HG03103 (cell line): ENCODE measurements around the gene PARD3B.

Experiments
- ATAC-seq: cut with Tn5 transposase; IDR thresholded peaks from one replicate; pipeline ENCODE4 v1.9.1; 2021; ENCODE audit warnings: low read depth; ENCODE audit not compliant: unreplicated experiment

Gene PARD3B

DNA sequence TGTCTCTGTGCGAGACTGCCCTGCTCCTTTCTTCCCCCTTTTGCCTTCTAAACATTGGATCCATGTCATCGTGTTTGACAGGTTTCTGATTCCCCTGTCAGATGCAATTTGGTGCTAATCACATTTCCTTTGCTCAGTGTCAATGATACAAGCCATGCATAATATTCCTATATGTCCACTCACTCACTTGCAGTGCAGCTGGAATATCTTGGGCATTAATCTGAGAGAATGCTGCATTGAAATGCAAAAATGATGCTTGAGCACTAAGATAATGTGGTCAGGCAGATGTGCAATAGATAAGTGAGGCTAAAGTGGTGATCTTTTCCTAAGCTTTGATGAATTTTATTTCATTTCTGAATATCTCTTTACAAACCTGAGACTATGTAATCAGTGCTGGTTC is 375.5 kb downstream of the PARD3B start:
- ATAC-seq, result no peak

DNA sequence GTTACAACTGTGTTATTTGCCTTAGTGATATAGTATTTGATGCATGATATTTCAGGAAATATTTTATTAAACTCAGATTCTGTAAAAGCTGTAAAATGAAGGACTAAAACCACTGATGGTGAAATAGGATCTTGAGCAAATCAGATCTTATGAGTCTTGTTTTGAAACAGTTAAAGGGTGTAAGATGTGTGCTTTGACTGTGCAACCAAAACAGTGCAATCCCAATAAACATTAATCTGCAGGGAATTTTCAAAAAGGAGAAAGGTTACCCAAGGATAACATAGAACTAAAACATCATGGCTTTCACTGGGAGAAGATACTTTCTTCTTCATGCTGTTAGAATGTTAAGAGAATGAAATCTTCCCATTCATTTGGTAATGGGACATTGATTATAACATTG is 378.7 kb downstream of the PARD3B start:
- no peak for ATAC-seq

- no peak for ATAC-seq
Observed at GRCh38 chr2:204931562-204931961, 386.3 kb downstream of the PARD3B start.

DNA sequence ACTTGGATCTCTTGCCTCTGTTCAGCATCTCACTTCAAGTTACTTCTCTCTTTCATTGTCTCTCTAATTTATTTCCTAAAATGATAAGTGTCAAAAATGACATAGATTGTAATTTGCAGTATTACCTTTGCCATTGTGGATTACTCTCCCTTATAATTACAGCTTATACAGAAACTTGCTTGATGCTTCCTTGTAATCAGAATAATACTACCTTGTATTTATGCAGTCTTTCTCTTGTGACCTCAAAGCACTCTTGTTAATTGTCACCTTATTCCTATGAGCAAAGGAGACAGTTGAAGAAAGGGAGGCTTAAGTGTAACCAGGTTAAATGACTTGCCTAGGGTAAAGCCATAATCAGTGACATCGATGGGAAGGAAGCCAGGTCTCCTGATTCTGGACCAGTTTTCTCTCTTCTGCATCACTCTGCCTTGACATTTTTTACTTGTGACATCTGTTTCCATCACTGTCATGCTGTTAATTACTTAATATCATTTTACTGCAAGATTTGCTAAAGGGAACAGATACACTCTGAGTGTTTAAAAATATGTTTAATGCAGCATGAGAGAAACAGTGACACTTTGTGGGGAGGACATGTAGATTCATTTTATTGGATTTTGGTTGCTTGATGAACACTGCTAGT is 388.6 kb downstream of the PARD3B start:
- ATAC-seq, result no peak

DNA sequence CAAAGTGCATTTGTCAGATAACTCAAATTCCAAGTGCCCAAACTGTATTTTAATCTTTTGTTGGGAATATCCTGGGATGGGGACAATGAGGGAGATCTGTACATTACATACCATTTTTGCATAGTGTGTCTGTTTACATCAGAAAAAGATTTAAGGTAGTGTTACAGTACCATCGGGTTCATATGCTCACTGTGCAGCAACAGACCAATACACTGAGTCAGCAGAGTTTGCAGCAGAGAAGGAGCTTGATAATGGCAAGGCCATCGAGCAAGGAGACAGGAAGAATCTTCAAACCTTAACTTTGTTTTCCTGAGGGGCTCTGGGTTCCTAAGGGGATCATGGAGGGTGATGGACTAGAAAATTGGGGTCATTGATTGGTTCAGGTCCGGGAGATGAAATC is 399.7 kb downstream of the PARD3B start:
- no peak for ATAC-seq

DNA sequence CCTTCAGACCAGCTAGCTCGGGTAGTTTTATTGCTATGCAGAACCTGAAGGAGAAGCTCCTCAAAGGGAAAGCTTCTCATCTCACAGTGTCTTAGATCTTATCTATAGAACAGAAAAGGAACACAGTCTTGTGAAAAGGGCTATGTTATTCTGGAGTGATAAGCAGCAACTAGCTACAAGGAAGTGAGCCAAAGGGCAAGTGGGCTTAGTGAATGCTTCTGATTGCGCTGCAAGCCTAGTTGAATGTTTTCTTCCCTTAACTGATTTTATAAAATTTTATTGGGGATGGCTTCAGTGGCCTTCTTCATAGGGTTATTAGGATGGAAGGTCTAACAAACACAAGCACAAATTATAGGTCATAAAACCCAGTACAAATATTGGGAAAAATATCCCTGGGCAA is 400.1 kb downstream of the PARD3B start:
- ATAC-seq, result no peak

DNA sequence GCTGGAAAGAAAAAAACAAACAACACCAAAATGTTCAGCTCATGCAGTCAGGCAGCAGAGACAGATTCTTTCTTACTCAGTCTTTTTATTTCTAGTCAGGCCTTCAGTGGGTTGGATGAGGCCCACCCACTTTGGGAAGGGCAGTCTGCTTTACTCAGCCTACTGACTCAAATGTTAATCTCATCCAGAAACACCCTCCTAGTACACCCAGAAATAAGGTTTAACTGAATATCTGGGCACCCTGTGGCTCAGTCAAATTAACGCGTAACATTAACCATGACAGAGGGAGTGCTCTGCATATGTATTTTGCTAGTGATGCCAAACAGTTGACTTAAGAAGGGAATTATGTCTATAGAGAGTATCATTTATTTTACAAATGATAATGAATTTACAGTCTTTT is 401.6 kb downstream of the PARD3B start:
- no peak for ATAC-seq

DNA sequence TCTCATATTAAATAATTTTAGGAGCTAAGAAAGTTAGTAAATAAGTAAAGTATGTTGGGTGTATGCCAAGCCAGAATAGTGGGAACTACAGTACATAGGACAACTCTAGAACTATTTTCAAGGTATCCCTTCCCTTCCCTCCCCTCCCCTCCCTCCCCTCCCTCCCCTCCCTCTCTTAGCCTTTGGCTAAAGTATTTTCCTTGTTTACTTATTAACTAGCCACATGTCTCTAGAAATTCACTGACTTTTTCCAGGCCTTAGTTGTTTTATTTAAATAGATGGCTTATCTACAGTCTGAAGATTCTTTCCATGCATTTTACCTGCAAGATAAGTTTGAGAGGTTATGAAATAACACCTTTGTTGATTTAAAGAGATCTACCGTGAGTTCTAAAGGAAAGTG is 402.1 kb downstream of the PARD3B start:
- ATAC-seq, result no peak

DNA sequence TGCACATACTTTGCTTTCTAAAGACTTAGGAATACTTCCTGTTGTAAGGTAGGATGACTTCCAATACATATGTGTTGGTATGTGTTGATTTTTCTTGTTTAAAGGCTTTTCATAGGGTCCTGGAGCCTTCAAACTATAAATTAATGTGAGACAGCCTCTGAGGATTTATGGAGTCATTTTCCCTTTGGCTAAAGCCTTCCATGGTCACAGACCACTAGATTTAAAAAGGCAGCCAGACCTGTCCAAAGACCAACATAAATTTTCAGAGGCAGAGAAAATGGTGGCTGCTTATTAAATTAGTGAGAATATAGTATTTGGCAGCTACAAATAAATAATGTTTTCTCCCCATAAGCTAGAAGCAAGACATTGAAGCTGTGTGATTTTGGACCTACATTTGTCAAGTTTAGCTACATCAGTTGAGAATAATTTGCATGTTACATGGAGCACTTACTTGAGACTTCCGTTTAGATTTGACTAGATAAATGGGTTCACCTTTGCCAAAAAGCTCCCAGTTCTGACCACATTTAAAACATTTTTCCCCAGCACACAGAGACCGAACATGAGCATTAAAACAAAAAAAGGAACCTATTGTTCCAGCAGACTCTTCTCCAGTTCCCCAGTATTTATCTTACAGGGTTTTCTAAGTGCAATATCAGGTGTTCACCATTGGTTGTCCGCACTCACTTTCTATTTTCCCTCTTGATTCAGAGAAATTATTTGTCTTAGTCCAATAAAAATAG is 402.9 kb downstream of the PARD3B start:
- no peak for ATAC-seq

DNA sequence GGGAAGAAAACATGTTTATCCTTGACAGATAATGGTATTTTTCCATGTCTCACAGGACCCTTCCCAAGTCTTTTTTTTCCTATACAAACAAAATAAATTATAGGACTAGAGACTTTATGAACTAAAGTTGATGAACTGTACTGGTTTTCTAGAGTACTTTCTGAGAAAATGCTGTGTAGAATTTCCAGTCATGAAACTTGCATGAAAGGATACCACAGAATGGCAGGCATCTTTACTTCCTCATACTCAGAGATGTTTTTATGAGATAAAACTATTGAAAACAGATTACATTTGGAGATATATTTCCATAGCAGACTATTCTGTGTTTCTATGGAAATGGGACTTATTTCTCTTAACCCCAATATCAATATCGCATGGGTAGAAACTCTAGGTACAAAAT is 403.5 kb downstream of the PARD3B start:
- no peak for ATAC-seq

DNA sequence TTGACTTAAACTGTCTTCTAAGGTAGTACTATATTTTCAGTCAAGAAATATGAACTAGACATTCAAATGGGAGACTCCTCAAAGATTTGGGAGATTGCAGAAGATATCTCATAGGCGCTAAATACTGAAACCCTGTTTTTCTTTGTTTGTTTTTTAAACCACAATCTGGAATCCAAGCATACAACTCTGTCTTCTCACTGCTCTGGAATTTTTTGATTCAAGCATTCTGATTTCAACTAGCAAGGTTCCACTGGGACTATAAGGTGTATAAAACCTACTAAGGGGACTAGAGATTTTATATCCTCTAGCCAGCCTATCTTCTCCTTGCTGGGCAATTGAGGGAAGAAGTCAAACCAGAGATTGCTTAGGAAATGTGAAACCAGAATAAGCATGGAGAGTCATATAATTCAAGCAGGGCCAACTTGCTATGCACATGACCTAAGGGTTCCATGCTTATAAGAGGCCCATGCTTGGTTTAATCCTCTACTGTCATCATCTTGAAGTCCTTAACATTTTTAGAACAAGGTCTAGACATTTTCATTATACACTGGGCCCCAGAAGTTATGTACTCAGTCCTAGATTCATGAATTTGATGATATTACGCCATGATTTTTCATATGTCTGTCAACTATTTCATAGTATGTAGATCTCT is 405.5 kb downstream of the PARD3B start:
- ATAC-seq, result no peak

DNA sequence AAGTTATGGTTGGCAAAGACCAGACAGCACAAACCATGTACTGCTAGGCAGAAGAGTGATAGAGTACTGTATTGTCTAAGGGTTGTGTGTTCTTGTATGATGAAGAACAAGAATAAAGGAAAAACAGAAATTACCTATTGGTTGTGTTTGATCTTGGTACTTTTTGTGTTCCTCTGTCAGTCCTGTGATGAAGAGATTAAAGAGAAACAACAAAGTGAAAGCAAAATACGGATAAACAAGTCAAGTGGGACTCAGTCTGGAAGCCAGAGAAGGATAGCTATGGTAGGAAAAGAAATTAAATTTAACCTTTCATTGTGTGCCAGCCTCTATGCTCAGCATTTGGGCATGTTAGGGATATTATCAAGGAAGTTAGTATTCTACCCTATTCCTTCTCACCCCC is 413.1 kb downstream of the PARD3B start:
- ATAC-seq, result no peak

- no peak for ATAC-seq
Observed at GRCh38 chr2:204964414-204964813, 419.1 kb downstream of the PARD3B start.

- ATAC-seq, result no peak
Observed at GRCh38 chr2:204966245-204966644, 421.0 kb downstream of the PARD3B start.

- ATAC-seq, result no peak
Observed at GRCh38 chr2:204967199-204967960, 422.1 kb downstream of the PARD3B start.

DNA sequence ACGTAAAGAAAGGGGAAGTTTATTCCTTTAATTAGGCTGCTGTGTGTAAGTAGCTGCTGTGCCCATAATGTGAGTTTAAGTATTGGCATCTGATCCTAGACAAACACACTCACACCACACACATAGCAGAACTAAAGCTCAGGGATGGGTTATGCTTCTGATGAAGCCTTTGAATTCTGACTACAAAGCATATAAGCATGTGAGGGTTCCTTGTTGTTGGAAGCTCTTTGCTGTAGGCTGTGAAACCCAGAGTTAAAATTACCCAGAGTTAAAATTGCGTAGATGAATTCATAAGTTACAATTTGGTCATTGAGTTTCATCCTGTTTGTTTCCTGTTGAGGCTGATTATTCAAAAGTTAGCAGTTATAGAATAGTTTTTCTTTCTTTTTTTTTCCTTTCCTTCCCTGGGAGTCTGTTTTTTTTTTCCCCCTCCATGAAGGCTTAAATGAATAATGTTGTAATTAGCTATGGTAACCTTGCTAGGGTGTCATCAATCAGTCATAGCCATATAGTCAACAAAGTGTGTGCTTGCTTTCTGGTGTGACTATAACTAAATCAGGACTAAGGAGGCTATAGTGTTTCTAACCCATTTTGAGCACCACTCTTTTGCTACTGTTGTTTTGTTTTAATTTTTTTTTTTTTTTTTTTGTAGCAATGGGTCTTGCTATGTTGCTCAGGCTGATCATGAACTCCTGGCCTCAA is 426.1 kb downstream of the PARD3B start:
- no peak for ATAC-seq

- ATAC-seq, result no peak
Observed at GRCh38 chr2:204972161-204972560, 426.9 kb downstream of the PARD3B start.

DNA sequence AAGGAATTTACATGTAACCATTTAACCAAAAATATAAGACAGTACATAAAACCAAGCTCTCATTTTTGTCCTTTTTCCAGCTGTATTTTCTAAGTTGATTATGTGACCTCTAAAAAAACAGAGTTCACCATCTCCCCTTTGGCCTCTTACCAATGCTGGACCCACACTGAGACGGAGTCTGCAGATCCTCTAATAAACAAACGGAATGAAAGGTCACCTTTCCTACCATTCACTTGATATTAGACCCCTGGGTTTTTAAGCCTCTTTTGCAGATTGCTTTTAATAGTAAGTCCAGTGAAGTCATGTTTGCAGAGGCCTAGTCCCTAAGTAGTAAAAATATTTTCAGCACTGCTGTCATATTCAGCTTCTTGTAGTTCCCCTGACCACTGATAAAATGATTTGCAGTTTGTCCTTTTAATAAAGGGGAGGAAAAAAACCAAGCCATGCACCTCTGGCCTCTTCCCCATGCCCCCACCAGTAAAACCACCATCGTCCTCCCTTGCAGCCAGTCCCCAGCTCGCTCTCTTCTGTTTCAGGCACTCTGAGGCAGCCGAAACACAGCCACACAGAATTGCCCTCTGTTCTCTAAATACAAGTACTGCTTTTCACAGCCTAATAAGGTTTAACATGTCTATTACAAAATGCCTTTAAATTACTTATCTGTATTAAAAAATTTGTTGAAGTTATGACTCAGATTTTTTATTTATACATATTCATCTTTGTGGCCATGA is 427.5 kb downstream of the PARD3B start:
- ATAC-seq, result no peak

- no peak for ATAC-seq
Observed at GRCh38 chr2:204973616-204974015, 428.3 kb downstream of the PARD3B start.

GRCh38 chr2:204974487-204974886 is 429.2 kb downstream of the PARD3B start:
- no peak for ATAC-seq
